Stimulated activated CD4-positive, alpha-beta T cell treated with anti-CD3 and anti-CD28 coated beads, Interleukin-4, amount 100 ng/mL, for 4 hours (primary cell): Measurements from ENCODE around the gene IL22RA1.
A peak's percentile ranks its signal among the peaks of the same experiment; 100 is the strongest.

Source experiments
- DNase-seq, 2 experiments: peaks; one replicate each; pipeline ENCODE4 v3.0.0-alpha.2; 2020

The IL22RA1 gene, protein sequence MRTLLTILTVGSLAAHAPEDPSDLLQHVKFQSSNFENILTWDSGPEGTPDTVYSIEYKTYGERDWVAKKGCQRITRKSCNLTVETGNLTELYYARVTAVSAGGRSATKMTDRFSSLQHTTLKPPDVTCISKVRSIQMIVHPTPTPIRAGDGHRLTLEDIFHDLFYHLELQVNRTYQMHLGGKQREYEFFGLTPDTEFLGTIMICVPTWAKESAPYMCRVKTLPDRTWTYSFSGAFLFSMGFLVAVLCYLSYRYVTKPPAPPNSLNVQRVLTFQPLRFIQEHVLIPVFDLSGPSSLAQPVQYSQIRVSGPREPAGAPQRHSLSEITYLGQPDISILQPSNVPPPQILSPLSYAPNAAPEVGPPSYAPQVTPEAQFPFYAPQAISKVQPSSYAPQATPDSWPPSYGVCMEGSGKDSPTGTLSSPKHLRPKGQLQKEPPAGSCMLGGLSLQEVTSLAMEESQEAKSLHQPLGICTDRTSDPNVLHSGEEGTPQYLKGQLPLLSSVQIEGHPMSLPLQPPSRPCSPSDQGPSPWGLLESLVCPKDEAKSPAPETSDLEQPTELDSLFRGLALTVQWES

GRCh38 chr1:24142546-24143534 is at the start of gene IL22RA1:
TSS of gene IL22RA1 (minus strand) at chr1:24143140. CDS start at chr1:24143082, 58 bp downstream.
- no peak for DNase-seq

GRCh38 chr1:24191860-24192259 is 48.9 kb upstream of the IL22RA1 start:
- peak in 1 of 2 experiments; percentile 53 for DNase-seq

DNA sequence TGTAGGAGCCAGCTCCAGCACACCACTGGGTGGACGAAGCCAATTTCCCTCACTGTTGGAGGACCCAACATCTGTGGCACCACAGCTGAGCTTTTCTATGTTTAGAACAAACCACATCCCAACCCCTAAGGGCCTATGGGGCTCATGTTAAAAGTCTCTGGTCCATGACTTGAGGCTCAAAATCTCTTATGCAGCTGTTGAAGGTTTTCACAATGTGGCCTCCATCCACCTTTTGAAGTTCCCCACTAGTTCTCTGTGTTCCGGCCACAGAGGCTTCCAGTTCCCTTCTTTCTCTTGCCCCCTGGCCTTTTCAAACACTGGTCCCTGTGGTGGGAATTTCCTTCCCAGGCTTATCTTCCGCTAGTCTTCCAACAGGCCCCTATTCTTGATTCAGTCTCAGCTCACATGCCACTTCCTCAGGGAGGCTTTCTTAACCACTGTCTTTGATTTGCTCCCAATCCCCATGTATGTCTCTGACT is 48.1 kb upstream of the IL22RA1 start:
- DNase-seq = no peak

GRCh38 chr1:24189528-24189927 is 46.6 kb upstream of the IL22RA1 start:
- DNase-seq = peak in 1 of 2 experiments; percentile 45

DNA sequence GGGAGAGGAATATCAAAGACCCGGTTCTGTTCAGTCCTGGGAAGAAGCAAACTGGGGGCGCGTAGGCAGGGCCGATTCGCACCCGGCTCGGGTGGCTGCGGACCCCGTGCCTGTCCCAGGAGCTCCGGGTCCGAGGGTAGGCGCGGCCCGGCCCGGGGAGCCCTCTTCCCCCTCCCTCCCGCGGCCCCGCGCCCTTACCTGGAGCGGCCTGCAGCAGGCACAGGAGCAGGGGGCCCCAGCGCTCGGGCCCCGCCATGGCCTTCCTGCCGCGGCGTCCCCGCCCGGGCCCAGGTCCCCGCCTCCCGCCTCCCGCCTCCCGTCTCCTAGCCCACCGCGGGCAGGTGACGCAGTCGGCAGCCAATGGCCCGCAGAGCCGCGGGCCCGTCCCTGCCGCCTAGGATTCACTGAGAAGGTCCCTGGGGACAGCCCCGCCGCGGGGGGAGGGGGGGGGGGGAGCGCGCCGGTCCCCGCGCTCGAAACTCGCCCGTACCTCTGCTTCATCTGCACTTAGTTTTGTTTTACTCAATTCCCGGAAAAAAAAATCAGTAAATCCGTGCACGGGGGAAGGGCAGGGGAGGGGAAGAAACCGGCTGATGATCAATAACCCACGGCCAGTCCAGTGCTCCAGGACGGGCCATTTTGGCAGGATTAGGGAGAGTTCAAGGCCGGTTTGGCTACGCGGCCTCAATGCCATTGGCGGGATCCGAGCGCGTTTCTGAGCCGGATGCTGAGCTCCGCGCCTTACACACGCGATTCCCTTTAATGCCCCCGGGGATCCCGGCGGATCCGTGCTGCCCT is 44.3 kb upstream of the IL22RA1 start, which contains the start of gene IFNLR1:
Gene IFNLR1 (minus strand): TSS at position 297 of the 798 bp plus-strand sequence. CDS start 41 bp downstream, at position 256.
- DNase-seq = peak; percentile 76 to 77

GRCh38 chr1:24186711-24186992 is 43.7 kb upstream of the IL22RA1 start:
- no peak for DNase-seq

DNA sequence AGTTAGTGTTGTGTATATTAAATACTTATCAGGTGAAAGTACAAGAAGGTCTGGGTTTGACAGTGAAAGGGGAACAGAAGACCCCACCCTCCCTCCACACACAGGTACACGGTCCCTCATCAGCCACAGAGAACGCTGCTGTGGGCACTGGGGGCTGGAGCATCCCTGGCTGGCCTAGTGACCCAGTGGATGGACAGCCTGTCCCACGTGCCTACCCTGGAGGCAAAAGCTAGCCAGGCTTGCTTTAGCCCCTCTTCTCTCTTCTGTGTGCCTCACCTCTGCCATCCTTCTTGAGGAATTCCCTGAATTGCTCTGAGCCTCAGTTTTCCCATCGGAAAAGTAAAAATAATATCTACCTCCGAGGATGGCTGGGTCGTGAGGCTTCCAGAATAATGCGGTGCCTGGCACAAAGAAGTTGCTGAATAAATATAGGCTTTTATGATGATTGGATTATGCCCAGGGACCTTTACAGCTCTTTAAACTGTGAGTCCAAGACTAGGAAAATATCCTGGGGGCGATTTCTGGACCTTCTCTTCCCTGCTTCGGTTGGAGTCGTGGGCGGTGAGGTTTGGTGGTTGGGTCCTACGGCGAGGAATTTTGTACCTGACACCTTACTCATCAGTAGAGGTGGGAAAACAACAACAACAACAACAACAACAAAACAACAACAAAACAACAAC is 43.2 kb upstream of the IL22RA1 start:
- DNase-seq = no peak

DNA sequence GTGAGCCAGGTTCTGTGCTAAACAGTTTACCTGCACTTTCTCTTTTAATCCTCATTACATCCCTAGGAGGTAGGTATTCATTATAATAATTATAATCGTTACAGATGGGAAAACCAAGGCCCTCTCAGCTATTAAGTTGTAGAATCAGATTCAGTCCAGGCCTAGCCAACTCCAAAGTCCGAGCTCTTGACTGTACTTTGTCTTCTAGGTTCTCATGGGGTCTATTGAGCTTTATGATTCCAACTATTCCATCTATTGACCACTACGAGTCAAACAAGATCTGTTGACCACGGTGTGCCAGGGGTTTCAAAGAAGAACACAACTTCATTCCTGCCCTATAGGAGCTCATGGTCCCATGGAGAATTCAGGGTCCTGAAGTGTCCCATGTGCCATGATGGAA is 42.1 kb upstream of the IL22RA1 start:
- no peak for DNase-seq

GRCh38 chr1:24182061-24182460 is 39.1 kb upstream of the IL22RA1 start:
- no peak for DNase-seq

GRCh38 chr1:24181619-24182018 is 38.7 kb upstream of the IL22RA1 start:
- no peak for DNase-seq

GRCh38 chr1:24180676-24181075 is 37.7 kb upstream of the IL22RA1 start:
- DNase-seq = no peak

GRCh38 chr1:24179251-24179840 is 36.4 kb upstream of the IL22RA1 start:
- DNase-seq = no peak

- DNase-seq = no peak
These were observed 35.5 kb upstream of the IL22RA1 start for GRCh38 chr1:24178407-24178806.

DNA sequence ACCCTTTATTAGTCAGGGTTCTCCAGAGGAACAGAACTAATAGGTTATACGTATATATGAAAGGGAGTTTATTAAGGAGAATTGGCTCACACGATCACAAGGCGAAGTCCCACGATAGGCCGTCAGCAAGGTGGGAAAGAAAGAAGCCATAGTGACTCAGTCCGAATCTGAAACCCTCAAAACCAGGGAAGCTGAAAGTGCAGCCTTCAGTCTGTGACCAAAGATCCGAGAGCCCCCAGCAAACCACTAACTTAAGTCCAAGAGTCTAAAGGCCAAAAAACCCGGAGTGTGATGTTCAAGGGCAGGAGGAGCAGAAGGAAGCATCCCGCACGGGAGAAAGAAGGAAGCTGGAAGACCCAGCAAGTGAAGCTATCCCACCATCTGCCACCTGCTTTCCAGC is 34.2 kb upstream of the IL22RA1 start:
- DNase-seq = no peak

DNA sequence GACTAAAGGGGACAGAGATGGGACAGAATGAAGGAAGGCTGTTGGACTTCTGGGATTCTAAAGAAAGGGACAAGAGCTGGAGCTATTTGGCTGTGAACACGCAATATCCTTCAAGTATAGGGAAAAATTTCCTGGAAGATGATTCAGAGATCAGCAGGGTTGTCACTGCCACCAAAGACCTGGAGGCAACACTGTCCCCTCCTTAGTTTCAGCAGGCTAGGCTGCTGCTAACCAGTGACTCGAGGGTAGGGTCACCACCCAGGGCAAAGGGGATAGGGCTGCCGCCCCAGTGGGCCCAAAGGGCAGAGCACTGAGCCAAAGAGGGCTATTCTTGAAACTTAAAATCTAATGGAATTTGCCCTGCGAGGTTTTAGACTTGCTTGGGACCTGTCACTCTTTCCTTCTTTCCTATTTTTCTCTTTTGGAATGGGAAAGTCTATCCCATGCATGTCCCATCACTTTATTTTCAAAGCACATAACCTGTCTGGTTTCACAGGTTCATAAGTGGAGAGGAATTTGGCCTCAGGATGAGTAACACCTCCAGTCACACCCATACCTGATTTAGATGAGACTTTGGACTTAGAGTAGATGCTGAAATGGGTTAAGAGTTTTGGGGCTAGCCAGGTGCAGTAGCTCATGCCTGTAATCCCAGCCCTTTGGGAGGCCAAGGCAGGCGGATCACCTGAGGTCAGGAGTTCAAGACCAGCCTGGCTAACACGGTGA is 32.3 kb upstream of the IL22RA1 start:
- no peak for DNase-seq

DNA sequence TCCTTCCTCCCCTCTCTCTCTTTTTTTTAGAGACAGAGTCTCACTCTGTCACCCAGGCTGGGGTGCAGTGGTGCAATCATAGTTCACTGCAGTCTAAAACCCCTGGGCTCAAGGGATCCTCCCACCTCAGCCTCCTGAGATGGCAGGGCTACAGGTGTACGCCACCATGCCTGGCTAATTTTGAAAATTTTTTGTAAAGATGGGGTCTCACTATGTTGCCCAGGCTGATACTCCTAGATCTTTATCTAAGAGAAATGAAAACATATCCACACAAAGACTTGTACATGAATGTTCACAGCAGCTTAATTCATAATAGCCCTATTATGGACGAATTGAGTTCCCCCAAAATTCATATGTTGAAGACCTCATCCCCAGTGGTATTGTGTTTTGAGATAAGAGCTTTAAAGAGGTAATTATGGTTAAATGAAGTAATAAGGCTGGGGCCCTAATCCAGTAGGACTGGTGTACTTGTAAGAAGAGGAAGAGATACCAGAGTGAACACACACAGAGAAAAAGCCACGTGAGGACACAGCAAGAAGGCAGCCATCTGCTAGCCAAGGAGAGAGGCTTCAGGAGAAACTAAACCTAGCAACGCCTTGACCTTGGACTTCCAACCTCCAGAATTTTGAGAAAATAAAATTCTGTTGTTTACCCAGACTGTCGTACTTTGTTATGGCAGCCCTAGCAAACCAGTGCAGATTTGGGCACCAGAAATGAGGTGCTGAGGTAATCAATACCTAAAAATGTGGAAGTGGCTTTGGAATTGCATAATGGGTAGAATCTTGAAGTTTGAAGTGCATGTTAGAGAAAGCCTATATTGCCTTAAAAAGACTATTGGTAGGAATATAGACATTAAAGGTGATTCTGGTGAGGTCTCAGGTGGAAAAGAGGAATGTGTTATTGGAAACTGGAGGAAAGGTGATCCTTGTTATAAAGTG is 31.0 kb upstream of the IL22RA1 start:
- no peak for DNase-seq

- DNase-seq = no peak
These were observed 29.7 kb upstream of the IL22RA1 start for GRCh38 chr1:24172598-24172997.

DNA sequence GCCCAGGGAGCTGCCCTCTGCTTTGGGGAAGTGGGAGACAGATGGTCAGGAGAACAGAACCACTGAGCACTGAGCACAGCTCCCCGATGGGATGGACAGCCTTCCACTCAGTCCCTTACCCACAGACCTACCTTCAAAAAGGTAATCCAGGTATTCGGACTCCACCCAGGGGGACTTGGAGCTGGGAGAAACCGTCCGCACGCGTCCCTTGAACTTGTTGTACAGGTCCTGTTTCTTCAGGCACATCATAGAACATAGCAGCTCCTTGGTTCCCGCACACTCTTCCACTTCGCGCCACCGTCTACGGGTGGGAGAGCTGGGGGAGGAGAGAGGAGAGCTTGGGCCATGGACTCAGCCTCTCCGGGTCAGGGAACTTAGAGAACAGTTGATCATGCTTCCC is 26.3 kb upstream of the IL22RA1 start:
- no peak for DNase-seq

DNA sequence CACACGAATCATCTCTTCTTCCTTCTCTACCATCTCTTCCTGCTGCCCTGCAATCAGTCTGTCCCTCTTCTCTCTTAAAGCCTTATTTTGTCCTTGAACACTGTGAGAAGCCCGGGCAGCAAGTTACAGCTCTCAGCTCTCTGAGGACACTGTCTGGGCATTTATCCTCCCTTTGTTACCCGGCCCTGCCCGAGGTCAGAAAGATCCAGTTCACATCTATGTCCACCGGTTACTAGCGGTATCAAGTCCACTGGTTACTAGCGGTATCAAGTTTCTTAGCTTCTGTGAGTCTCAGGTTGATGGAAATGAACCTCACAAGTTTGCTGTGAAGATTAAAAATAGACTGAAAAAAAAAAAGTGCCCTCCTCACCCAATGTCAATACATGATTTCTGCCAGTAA is 25.3 kb upstream of the IL22RA1 start:
- no peak for DNase-seq

DNA sequence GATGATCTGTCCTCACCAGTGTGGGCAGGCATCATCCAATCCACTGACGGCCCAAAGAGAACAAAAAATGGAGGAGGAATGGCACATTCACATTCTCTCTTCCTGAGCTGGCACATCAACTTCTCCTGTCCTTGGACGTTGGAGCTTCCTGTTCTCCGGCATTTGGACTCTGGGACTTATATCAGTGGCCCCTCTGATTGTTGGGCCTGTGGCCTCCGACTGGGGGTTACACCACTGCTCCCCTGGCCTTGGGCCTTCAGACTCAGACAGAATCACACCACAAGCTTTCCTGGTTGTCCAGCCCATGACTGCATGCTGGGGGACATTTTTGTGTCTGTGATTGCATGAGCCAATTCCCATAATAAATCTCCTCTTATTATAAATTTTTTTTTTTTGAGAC is 24.1 kb upstream of the IL22RA1 start:
- no peak for DNase-seq
